LNCaP clone FGC (cell line): ENCODE measurements around the gene BTBD1.

Source experiments
- DNase-seq: peaks from one replicate; pipeline ENCODE4 v3.0.0-alpha.2; 2011; ENCODE audit warnings: low read depth
- H3K4me3 ChIP-seq: 2 replicates; pipeline ENCODE4 v1.5.1; 2011; ENCODE audit warnings: mild to moderate bottlenecking, low read depth, low read length, control low read depth
- CTCF ChIP-seq: IDR thresholded peaks from 2 replicates; pipeline ENCODE4 v1.5.1; 2012; ENCODE audit warnings: mild to moderate bottlenecking; ENCODE audit not compliant: control insufficient read depth, insufficient read depth; ENCODE audit errors: extremely low read depth

BTBD1 gene

GRCh38 chr15:82977076-82977475 lies 90.0 kb downstream of the BTBD1 start:
- TF ChIP-seq CTCF: no peak
- H3K4me3 ChIP-seq: no peak overlapping the region
- DNase-seq: no peak

DNA sequence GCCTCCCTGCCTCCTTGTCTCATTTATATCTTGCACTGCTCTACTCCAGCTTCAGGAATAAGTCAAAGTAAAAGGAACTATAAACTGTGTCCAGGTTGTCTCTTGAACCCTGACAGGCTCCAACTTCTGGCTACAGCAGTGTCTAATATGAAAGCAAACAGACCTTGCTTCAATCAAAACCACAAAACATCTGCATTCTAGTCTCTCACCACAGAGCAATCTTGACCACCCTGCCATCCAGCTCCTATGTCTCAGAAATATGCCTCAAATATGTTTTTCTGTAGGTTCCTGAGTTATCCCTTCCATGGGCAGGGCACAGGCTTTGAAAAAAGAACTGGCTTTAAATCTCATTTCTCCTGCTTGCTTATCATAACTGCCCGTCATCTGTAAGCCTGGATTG lies 94.1 kb downstream of the BTBD1 start:
- no peak for TF ChIP-seq CTCF
- no peak overlapping the region for H3K4me3 ChIP-seq
- DNase-seq: no peak

- H3K4me3 ChIP-seq: no peak overlapping the region
- DNase-seq: no peak
- no peak for TF ChIP-seq CTCF
Measured at GRCh38 chr15:82971218-82971984, 95.7 kb downstream of the BTBD1 start.

- TF ChIP-seq CTCF: no peak
- no peak for DNase-seq
- H3K4me3 ChIP-seq: no peak overlapping the region
Measured at GRCh38 chr15:82970696-82971095, 96.4 kb downstream of the BTBD1 start.

DNA sequence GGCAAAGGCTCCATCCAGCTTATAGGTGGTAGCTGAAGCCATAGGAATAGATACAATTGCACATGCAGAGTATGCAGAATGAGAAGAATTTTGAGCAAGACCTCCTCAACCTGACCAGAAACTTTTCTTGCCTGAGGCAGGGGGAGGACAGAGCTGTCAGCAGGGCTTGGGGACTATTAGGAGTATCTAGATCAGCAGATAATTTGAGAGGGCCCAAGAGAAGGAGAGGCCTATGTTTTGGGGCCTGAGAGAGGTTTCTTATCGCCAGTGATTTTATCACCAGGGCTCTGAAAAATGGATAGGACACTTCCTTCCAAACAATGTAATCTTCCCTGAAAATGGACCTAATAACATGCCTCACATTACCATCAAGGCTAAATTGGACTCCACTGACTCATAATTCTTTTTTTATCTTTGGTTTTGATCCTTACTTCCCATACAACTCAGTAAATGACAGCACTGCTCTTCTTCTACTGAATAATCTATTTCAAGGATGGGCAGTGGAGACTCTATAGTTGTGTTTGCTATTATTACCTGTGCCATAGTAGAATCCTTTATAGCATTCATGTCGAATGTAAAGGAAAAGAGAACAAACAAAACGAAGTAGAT lies 96.9 kb downstream of the BTBD1 start:
- no peak for DNase-seq
- TF ChIP-seq CTCF: no peak
- no peak overlapping the region for H3K4me3 ChIP-seq

DNA sequence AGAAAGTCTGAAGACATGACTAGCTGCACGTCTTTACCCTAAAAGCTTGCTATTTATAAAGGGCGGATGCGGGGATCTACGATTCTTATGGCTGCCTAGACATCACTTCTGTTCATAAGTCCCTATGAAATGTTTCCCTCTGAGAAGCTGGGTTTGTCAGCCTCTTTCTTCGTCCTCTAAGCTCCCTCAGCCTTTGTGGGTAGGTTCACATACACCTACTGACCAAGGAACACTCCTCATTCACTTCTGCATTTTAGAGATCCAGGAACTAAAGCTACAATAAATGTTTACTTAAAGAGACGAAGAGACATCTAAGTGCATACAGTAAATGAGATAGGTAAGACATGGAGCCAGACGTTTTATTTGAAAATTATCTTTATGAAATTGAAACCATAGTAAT lies 97.7 kb downstream of the BTBD1 start:
- DNase-seq: no peak
- H3K4me3 ChIP-seq: no peak overlapping the region
- no peak for TF ChIP-seq CTCF
